RKO (cell line): ENCODE results near the gene PSMG2.
A peak's percentile ranks its signal among the peaks of the same experiment; 100 is the strongest.
"Not testable (repeated sequence)": the region's sequence is repeated elsewhere in the genome, so short reads cannot be mapped to it uniquely, and the experiment has no call there.

ENCODE experiments used
- DNase-seq: peaks from one replicate; pipeline ENCODE4 v3.0.0-alpha.2; 2016; ENCODE audit warnings: low spot score

The PSMG2 gene

DNA sequence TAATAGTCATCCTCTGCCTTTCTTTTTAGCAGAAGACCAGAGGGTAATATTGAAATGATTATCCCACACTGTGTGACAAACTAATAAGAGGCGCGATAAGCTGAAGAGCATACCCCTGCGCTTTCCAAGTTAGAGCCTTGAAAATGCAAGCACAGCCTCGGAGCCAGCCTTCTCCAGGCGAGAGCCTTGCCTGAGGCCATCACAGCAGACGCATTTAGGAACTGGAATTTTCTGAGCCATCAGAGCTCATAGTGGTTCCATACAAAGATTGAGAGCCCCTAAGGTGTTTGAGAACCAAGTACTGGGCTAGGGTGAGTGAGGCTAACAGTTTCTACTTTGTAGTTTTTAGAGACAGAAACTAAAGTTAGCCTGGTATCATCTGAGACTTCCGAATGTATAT lies 19.9 kb downstream of the PSMG2 start:
- DNase-seq = no peak

DNA sequence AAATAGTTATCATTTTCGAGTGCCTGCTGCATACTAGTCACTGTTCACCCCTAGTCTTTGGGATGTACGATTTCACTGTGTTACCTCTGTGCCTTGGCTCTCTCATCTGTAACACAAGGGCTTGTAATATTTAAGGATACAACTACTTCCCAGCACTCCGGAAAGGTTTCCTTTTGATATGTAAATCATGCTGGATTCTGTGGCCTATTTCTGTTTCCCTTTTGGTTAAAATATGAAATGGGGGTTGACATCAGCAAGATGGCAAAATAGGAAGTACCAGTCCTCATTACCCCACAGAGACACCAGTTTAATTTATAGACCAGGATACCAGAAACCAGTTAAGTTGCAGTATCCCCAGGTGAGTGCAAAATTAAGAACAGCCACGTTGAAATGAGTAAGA lies 23.5 kb downstream of the PSMG2 start:
- DNase-seq = no peak

DNA sequence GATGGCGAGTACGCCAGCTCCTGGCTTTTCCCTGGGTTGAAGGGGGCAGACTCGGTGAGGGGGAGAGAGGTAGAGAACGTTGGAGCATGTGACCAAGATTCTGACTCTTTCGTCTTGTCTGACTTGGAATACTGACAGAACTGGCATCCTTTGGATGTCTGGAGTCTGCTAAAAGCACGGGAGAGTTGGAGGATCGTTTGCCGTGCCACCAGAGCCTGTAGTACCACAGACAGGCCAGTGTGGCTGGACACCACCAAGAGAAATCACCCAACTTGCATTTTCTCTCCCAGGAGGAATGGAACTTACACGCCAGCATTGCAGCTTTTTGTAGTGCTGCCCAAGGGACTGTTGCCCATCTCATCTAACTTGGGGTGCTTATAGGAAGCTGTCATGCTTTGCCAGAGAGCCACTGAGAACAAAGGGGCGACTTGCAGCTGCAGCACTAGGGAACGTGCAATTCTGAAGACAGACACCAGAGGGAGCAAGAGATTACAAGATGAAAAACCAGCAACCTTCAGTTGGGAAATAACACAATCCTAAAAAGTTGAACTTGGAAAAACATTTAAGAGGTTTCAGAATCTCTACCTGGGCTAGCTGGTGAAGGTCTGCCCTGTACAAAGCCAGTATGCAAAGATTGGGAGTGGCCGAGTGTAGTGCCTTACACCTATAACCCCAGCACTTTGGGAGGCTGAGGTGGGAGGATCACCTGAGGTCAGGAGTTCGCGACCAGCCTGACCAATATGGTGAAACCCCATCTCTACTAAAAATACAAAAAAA lies 24.1 kb downstream of the PSMG2 start:
- DNase-seq = peak; percentile 71

DNA sequence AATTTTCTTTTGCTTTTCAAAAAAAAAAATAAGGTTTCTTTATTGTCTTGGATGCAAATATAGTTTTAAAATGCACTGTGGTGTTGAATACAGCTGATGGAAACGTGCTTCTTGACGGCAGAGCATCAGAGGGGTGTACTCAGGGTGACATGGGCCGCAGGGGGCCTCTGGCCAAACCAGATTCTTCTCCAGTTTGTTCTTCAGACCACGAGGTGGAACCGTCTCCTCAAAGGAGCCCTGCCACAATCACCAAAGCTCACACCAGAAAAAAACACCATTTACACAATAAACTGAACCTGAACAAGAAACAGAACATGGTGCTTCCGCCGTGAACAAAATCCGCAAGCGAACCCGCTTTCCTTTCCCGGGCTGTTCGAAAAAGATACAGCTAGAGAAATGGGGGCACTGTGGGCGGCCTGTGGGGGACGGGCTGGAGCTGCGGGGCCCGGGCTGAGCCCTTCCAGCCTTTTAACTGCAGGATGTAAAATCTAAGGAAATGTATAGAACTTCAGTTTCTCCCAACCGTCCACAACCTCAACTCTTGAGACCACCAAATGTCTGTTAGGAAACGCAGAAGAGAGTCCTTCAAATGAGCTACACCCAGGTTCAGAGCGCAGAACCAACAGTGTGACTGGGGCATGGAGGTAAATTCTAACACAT lies 34.5 kb downstream of the PSMG2 start:
- DNase-seq = no peak

DNA sequence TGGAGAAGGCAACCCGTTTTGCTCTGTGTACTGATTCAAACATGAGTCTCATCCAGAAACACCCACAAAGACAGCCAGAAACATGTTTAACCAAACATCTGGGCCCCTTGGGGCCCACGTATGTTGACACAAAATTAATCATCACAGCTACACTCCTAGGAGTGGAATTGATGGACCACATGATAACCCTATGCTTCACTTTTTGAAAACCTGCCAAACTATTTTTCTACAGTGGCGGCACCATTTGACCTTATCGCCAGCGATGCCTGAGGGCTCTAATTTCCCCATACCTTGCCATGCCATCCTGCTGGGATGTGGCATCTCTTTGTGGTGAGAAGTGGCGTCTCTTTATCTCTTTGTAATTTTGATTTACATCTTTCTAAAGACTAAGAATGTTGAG lies 38.5 kb downstream of the PSMG2 start:
- DNase-seq = peak; percentile 51

DNA sequence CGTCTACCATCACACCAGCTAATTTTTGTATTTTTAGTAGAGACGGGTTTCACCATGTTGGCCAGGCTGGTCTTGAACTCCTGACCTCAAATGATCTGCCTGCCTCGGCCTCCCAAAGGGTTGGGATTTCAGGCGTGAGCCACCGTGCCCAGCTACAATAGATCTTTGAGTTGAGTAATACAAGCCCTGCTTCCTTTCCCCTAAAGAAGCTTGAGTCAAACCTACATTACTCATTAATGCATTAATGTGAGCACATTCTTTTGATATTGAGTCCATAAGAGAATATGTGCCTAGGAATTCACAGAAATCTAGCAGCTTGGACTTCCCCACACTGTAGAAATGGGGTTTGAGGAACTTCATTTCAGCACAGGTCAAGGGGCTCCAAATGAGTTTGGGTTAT lies 39.6 kb downstream of the PSMG2 start:
- DNase-seq = peak; percentile 70

DNA sequence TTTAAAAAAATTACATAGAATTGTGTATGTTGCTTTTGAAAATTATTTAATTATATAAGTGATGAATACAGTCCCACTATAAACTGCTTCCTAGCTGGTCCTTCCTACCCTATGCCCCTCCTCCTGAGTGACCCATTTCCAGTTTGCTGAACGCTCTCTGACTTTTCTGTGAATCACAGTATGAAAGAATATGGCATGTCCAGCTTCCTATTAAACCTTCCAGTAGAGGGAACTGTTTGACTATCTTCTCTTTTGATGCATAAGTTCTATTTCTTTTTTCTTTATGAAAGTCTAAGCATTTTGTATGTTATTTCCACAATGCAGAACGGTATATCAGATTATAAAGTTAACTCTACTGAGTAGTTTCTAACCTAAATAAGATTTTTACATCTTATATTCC lies 41.3 kb downstream of the PSMG2 start:
- DNase-seq = peak; percentile 89

DNA sequence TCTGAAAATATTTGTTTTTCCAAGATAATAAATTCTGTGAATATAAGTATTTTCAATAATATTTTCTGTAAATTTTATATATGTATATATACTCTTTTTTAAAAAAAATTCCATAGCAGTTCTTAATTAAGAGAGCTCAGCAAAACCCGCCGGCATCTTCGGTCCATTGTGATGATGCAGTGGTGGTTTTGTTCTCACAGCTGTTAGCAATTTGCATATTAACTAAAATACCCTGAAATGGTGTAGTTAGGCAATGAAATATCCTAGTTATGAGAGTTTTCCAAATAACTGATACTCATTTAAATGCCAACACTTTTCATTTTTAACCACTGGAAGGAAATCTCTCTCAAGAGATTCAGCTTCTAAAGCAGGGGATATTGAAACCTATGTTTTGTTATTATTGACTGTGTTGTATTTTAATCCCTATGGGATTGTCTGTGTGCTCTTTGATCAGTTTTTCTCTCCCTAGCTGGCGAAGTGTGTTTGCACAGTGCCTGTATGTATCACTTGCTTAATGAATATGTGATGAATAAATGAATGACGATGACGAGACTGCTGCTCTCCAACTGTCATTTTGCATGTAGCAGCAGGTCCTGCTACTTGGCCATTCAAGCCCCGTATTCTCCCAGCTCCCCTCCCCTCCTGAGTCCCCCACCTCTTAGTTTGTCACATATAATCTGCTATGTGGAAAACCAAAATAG lies 42.4 kb downstream of the PSMG2 start:
- no peak for DNase-seq

DNA sequence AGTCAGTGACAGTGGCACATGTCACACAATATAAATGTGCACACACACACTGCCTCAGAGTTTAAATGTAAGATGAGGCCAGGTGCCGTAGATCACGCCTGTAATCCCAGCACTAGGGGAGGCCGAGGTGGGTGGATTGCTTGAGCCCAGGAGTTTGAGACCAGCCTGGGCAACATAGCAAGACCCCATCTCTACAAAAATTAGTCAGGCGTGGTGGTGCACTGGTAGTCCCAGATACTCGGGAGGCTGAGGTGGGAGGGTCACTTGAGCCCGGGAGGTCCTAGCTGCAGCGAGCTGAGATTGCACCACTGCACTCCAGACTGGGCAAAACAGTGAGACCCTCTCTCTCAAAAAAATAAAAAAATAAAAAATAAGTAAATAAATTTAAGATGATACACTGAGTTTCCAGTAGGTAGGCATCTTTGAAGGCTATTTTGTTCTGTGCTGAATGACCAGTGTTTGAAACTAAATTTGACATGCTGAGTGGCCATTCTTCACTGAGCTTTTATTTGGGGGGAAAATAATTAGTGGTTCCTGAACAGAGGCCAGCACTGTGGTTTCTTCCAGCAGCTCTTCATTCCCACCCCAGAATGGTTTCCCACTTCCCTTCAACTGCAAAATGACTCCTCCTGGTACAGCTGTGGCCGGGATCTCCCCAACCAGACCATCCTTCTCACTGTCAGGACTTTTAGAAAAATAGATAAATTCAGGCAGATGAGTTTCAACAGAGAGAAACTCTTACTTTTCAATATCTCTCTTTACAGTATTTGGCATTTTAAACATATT lies 44.9 kb downstream of the PSMG2 start:
- no peak for DNase-seq

DNA sequence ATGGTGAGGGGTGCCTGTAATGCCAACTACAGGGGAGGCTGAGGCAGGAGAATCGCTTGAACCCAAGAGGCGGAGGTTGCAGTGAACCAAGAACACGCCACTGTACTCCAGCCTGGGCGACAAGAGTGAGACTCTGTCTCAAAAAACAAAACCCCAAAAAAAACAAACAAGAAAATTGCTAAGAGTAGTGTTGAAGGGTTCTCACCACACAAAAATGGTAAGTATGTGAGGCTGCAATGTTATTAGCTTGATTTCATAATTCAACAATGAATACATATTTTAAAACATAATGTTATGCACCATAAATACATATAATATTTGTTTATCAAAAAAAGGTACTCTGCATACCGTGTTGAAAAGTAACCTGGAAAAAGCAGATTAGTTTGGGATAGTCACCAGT lies 45.8 kb downstream of the PSMG2 start:
- no peak for DNase-seq

DNA sequence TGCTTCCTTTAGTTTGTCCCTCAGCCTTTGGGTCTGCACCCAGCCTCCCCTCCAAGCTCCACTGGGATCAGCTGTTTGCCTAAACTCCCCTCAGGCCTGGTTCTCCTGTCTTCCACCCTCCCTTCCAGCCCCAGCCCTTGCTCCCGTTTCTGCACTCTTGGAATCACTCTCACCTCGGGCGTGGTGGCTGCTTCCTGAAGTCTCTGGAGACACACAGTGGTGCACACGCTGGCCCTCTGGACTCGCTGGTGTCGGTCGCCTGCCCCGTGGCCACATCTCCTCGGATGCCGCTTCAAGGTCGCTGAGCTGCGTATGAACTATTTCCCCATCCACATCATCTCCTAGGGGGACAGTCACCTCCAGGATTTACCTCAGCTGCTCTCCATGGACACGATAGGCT lies 46.3 kb downstream of the PSMG2 start:
- DNase-seq = no peak

DNA sequence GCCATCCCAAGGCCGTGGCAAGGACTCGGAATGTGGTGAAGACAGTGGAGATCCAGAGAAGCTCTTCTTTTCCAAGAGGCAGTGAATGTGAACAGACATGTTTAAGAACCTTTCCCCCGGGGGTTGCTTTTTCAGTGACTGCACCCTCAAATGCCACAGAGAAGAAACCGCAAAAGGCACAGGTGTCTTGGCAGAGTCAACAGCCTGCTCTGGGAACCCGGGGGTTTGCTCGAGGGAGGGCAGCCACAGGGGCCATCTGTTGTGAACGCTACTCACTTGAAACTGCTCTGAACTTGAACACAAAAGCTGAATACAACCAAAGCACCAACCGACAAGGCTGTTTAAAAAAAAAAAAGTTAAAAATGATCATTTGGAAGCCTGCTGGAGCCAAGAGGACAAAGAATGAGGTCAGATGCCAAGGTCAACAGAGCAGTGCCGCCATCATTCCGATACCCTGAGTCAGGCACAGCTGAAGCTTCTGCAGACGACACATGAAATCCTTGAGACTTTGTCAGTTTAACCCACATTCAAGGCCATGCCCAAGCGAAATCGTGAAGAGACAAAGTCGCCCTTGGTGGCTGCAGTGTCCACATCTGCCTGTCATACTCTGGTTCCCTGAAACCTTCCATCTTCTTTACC lies 47.4 kb downstream of the PSMG2 start:
- peak; percentile 8 for DNase-seq

DNA sequence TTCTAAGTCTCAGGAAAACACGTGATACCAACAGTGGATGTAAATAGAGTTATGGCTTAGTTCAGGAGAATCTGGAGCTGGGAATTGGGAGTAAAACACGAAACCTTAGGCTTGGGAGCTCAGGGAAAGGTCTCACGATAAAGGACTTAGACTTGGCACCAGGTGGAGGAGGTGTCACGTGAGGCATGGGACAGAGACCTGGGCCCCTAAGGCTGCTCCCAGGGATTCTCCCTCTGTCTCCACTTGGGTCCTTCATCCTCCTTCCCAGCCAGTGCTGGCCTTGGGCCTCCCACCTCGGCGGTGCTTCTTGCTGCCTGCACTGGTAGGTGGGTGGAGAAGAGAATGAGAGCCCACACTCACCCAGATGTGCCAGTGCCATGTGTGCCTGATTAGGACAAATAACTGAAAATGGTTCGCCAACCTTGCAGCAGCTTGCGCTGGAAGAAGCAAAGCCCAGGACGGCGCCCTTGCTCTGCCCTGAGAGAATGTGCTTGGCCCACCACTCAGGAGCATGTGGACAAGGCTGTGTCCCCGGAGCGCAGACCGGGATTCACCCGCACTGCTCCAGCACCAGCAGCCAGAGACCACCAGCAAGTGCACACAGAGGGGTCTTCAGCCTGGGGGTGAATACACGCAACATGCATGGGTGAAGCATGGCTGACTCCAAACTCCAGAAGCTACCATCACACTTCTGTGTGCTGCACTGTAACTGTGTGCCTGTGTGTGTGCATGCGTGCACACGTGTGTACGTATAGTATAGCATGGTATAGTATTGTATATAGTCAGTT lies 48.1 kb downstream of the PSMG2 start:
- no peak for DNase-seq

DNA sequence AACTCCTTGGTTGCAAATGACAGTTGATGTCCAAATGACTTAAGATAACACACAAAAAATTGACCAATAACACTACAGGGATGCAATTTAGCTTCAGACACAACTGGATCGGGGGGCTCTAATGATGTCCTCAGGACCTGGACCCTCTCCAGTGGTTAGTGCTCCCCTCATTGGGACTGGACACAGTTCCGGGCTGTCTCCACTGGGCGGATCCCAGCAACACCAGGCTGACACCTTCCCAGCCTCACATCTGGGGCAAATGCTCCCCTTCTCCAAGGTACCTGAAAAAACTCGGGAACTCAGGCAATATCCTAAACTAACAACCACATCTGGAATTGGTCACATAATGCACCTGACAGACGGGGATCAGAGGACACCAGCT lies 48.7 kb downstream of the PSMG2 start:
- DNase-seq = no peak

DNA sequence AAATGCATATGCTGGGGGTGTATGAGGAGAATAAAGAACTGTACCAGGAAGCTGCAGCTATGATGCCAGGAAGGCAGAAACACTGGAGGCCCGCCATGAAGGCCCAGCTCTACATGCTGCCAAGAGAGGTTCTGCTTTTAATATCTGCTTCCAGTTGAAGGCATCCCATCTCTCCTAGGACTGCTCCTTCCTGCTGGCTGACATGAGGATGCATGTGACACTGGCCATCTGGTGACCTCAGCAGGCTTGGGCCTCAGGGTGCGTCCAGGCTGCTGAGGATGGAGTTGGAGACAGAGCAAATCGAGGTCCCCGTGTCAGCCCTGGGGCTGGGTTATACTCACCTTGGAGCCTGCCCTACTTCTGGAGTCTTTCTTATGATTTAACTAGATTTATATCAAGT lies 49.0 kb downstream of the PSMG2 start:
- DNase-seq = no peak

DNA sequence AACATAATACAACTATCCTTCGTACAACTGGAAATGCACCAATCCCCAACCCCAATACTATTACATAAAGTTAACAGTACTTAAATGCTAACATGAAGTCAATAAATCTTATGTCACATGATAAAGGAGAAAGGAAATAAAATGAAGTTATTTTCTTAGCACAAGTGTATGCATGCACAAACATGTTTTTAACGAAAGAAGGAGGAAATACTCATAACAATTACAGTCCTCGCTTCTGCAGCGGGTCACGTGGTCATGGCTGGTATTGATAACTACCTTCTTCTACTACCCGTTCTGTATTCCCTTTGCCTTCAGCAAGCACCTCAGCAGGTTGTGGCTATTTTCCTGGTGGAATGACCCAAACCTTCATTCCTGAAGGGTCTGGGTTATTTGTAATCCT lies 51.7 kb downstream of the PSMG2 start:
- no peak for DNase-seq

DNA sequence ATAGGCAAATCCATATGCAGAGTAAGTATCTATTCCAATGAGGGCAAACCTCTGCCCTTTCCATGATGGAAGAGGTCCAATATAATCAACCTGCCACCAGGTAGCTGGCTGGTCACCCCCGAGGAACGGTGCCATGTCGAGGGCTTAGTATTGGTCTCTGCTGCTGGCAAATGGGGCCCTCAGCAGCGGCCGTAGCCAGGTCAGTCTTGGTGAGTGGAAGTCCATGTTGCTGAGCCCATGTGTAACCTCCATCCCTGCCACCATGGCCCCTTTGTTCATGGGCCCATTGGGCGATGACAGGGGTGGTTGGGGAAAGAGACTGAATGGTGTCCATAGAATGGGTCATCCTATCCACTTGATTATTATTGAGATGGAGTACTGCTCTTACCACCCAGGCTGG lies 52.8 kb downstream of the PSMG2 start:
- DNase-seq = not testable (repeated sequence)

DNA sequence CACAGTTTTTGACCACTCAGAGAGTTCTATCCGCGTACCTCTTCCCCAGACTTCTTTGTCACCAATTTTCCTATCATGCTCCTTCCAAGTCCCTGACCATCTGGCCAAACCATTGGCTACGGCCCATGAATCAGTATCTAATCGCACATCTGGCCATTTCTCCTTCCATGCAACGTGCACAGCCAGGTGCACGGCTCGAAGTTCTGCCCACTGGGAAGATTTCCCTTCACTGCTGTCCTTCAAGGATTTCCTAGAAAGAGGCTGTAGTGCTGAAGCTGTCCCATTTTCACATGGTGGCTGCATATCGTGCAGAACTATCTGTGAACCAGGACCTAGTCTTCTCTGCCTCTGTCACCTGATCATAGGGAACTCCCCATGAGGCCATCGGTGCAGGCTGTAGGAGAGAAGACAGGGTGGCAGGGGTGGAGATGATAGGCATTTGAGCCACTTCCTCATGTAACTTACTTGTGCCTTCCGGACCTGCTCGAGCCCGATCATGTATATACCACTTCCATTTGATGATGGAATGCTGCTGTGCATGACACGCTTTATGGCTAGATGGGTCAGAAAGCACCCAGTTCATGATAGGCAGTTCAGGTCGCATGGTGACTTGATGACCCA lies 53.9 kb downstream of the PSMG2 start:
- DNase-seq = not testable (repeated sequence)

DNA sequence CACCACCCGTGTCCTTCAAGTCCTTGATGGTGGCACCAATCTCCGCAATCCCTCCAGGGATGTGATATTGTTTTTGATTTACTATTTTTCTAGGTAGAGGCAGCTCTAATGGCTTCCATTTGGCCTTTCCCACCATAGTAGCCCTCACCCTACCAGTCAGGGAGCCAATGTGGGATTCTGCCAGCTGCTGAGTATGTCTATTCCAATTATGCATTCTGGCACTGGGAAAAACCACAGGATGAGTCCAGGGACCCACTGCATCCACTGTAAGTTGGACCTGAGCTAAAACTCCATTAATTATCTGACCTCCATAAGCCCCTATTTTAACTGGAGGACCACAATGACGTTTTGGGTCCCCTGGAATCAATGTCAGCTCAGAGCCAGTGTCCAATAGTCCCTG lies 55.7 kb downstream of the PSMG2 start:
- DNase-seq = not testable (repeated sequence)

DNA sequence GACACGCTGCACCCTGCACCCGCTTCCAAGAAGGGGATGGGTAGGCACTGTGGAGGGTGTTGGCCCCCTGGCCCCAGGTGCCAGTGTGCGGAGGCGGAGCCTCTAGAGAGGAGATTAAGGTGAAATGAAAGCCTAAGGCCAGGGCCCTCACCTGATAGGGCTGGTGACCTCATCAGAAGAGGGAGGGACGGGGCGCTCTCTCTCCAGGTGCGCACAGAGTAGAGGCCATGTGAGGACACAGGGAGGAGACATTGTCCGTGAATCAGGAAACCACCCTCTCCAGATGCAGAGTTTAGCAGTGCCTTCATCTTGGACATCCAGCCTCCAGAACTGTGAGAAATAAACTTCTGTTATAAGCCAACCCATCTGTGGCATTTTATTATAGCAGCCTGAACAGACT lies 62.3 kb downstream of the PSMG2 start:
- DNase-seq = no peak

DNA sequence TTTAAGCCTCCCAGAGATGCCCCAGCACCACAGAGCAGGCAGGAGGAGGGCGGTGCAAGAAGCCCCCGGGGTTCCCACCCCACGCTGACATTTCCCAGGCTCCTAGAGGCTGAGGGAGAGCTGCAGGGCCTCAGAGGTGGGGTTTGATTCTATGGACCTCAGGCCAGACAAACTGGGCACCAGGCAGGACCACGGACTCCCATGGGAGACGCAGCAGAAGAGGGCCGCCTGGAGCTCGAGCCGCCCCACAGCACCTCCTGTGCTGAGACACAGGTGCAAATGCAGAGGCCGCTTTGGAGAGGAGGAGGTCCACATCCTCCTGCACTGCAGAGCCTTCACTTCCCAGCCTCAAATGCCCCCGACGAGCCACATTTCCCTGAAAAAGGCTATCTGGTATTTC lies 62.7 kb downstream of the PSMG2 start:
- DNase-seq = no peak
